ENCODE data around the gene TNFAIP2.
A peak's percentile ranks its signal among the peaks of the same experiment; 100 is the strongest.

Gene TNFAIP2

GRCh38 chr14:103123634-103124500 lies 606 bp downstream of the TNFAIP2 start:
- DNase-seq, result no peak

- no peak for DNase-seq
Observed at GRCh38 chr14:103124501-103125001, 1.3 kb downstream of the TNFAIP2 start.

GRCh38 chr14:103125098-103126070 lies 2.1 kb downstream of the TNFAIP2 start:
- DNase-seq, result no peak

GRCh38 chr14:103126088-103126872 lies 3.0 kb downstream of the TNFAIP2 start:
- no peak for DNase-seq

GRCh38 chr14:103126873-103127304 lies 3.6 kb downstream of the TNFAIP2 start:
- no peak for DNase-seq

- DNase-seq, result no peak
Observed at GRCh38 chr14:103127356-103127755, 4.1 kb downstream of the TNFAIP2 start.

GRCh38 chr14:103127861-103128598 lies 4.8 kb downstream of the TNFAIP2 start:
- no peak for DNase-seq

GRCh38 chr14:103128631-103129300 lies 5.5 kb downstream of the TNFAIP2 start:
- DNase-seq, result no peak

GRCh38 chr14:103129301-103130016 lies 6.2 kb downstream of the TNFAIP2 start:
- DNase-seq, result no peak

GRCh38 chr14:103130017-103130764 lies 6.9 kb downstream of the TNFAIP2 start:
- DNase-seq, result no peak

- DNase-seq, result peak; percentile 26
Observed at GRCh38 chr14:103130965-103131364, 7.7 kb downstream of the TNFAIP2 start.

- DNase-seq, result no peak
Observed at GRCh38 chr14:103131580-103131979, 8.3 kb downstream of the TNFAIP2 start.

GRCh38 chr14:103132381-103133209 lies 9.3 kb downstream of the TNFAIP2 start:
- DNase-seq, result no peak

GRCh38 chr14:103133210-103134140 lies 10.2 kb downstream of the TNFAIP2 start:
- no peak for DNase-seq

- DNase-seq, result no peak
Observed at GRCh38 chr14:103134405-103134804, 11.1 kb downstream of the TNFAIP2 start.

- DNase-seq, result no peak
Observed at GRCh38 chr14:103134919-103135318, 11.7 kb downstream of the TNFAIP2 start.
